GM21717 (cell line): ENCODE results near the gene NUCKS1.

Experiments
- ATAC-seq: cut with Tn5 transposase; IDR thresholded peaks from one replicate; pipeline ENCODE4 v1.9.1; 2021; ENCODE audit warnings: mild to moderate bottlenecking, moderate library complexity; ENCODE audit not compliant: unreplicated experiment

Gene NUCKS1

GRCh38 chr1:205772607-205773032, 22.6 kb upstream of the NUCKS1 start:
- no peak for ATAC-seq

- ATAC-seq = no peak
Measured at GRCh38 chr1:205770618-205771017, 20.6 kb upstream of the NUCKS1 start.

DNA sequence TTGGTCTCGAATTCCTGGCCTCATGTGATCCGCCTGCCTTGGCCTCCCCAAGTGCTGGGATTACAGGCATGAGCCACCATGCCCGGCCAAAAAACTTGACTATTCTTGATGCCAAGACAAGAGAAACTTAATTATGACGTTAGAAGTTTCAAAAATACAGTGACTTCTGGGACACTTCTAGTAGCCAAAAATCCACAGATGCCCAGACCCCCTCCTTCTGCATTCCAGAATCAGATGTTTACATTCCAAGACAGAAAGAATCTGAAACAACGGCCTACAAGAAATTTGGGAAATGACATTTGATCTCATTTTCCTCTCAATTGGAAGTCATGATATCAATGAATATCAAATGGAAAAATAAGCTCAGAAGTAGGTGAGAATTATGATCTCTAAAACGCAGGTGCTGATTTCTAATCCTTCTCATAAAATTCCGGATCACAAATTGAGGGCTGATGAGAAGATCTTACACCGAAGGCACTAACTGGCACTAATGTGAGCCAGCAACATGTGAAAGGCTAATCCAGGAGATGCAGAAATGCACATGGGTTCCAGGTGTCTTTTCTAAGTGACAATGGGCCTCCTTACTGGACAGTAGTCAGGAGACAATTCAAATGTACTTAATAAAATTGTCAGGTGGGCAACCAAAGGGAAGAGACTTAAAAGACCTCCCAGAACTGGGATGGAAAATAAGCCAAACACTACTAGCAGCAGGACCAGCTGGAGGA, 19.8 kb upstream of the NUCKS1 start:
- ATAC-seq = no peak

DNA sequence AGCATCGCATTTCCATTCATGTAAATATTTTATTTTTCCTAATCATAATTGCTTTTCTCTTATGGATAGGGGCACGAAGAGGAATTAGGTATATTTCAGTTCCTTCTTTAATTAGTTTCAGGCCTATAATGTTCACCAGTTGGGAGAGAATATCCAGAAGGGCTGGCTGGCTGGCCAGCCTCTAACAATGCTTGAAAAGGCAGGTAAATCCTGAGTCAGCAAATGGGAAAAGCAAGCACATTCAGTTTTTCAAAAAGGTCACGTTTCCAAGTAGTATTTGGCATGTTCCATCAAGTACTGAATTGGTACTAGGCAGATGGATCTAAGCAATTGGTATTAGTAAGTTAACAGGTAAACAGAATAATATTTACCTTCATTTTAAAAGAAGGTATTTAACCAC, 17.3 kb upstream of the NUCKS1 start:
- no peak for ATAC-seq

DNA sequence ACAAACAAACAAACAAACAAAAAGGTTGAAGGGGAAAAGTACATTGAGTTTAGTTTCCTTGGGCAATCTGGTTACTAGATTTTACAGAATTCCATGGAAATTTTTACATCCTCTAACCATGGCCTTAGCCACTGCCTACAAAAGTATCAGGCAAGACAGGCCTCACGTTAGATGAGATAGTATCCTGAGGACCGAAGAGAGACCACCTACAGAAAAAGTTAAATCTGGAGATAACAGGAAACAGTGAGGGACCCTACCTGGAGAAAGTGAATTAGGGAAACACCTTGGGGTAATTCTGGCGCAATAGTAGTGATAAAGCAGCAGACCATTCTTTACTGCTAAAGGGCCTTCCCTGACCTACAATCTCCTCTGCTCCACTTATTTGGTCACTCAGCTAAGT, 16.6 kb upstream of the NUCKS1 start:
- no peak for ATAC-seq

GRCh38 chr1:205766038-205766437, 16.1 kb upstream of the NUCKS1 start:
- no peak for ATAC-seq

GRCh38 chr1:205764578-205764977, 14.6 kb upstream of the NUCKS1 start:
- no peak for ATAC-seq

DNA sequence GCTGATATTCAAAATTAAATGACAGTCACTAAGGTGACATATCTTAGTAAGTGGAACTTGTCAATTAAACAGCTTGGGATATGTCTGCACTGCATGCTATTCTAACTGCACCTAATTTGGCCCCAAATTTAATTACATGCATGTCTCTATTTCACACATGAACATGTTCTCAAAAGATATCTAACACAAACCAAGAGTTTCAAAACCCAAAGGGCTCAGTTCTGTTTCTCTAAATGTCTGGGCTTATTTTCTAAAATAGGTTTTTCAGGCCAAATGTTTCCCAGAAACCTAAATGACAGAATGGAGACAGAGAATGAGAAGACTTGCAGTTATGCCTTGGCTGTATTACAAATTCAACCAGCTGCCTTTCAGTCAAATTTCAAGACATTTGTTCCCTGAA, 14.0 kb upstream of the NUCKS1 start:
- ATAC-seq = peak; percentile 44

DNA sequence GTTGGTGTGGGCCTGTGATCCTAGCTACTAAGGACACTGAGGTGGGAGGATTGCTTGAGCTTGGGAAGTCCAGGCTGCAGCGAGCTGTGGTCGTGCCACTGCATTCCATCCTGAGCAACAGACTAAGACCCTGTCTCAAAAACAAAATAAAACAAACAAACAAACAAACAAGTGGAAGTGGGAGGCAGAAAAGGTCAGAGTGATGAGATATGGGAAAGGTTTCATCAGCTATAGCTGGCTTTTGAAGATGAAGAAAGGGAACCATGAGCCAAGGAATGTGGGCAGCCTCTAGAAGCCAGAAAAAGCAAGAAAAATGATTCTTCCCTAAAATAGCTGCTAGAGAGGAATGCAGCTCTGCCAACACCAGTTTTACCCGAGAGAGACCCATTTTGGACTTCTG, 10.6 kb upstream of the NUCKS1 start:
- no peak for ATAC-seq

DNA sequence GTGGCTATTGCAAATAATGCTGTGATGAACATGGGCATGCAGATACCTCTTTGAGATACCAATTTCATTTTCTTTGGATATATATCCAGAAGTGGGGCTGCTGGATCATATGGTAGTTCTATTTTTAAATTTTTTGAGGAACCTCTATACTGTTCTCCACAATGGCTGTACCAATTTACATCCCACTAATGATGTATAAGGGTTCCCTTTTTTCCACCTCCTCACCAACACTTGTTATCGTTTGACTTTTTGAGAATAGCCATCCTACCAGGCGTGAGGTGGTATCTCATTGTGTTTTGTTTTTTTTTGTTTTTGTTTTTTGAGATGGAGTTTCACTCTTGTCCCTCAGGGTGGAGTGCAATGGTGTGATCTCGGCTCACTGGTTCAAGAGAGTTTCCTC, 6.6 kb upstream of the NUCKS1 start:
- no peak for ATAC-seq

DNA sequence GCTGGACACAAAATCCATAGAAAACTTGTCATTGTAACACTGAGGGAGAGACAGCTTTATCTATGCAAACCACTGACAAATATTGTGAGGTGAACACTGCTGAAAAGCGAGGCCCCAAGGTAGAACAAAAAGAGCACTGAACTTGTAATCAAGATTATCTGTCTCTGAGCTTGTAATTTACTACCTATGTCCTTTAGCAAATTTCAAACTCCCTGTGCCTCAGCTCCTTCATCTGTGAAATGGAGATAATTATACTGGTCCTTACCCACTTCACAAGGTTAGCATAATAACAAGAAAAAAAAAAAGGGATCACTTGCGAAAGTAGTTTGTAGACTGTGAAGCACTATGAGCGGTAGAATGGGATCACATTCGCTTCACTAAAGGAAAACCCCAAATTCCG, 4.9 kb upstream of the NUCKS1 start:
- no peak for ATAC-seq

GRCh38 chr1:205751036-205751651, 1.2 kb upstream of the NUCKS1 start:
- no peak for ATAC-seq

GRCh38 chr1:205749234-205750137, 496 bp downstream of the NUCKS1 start:
- peak; percentile 60 for ATAC-seq

GRCh38 chr1:205748403-205749233, 1.4 kb downstream of the NUCKS1 start:
- peak; percentile 26 for ATAC-seq

DNA sequence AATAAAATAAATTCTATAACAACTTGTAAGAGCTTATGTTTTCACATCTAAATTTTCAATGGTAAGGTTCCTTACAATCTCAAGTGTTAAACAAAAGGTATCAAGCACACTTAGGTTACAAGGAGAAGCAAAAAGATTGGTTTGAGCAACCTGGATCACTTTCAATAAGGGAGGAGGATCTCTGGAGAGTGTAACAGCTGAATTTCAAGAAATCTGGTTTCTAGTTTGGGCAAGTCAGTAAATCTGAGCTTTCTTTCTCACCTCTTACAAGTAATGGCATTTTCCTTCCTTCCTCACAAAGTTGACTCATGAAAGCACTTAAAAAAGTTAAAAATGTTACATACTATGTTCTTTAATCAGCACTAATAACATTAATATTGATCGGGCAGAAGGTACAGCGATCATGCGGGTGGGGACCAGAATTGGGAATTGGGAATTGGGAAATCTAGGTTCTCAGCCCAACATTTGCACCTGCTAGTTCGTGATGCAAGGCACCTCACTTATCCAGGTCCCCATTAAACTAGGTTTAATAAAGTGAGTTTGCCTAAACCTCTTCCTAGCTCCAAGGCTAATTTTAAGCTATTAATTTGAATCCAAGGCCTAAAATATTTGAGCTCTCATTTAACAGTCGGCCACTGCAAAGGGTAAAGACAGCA, 3.1 kb downstream of the NUCKS1 start:
- ATAC-seq = no peak

DNA sequence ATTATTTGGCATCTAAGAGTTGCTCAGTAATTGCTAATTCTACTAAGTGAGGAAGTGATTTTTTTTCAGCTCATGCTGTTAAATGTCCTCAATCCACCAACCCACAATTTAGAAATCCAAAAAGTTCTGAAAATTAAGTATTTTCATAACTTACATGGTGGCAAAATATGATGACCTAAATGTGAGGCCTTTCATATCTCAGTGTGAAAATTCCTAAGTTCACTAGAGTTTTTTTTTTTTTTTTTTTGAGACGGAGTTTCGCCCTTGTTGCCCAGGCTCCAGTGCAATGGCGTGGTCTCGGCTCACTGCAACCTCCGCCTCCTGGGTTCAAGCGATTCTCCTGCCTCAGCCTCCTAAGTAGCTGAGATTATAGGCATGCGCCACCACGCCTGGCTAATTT, 5.6 kb downstream of the NUCKS1 start:
- ATAC-seq = no peak

- no peak for ATAC-seq
Measured at GRCh38 chr1:205743977-205744376, 6.0 kb downstream of the NUCKS1 start.

DNA sequence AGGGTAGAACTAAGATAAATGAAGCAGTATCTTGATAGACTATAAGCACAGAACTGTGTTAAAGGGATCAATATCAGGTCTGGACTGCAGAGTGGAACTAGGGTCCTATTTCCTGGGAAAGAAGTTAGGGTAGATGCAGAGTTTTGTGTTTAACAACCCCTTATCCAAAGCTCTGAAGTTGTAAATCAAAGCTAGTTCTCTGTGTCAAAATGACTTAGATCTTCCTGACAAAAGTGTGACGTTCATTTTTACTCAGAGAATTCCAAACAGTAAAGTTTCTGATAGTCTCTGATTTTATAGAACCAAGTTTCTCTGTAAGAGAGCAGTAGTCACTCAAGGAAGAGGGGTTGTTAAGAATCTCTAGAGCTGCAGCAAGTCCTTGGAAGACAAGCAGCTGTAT, 8.3 kb downstream of the NUCKS1 start:
- no peak for ATAC-seq

DNA sequence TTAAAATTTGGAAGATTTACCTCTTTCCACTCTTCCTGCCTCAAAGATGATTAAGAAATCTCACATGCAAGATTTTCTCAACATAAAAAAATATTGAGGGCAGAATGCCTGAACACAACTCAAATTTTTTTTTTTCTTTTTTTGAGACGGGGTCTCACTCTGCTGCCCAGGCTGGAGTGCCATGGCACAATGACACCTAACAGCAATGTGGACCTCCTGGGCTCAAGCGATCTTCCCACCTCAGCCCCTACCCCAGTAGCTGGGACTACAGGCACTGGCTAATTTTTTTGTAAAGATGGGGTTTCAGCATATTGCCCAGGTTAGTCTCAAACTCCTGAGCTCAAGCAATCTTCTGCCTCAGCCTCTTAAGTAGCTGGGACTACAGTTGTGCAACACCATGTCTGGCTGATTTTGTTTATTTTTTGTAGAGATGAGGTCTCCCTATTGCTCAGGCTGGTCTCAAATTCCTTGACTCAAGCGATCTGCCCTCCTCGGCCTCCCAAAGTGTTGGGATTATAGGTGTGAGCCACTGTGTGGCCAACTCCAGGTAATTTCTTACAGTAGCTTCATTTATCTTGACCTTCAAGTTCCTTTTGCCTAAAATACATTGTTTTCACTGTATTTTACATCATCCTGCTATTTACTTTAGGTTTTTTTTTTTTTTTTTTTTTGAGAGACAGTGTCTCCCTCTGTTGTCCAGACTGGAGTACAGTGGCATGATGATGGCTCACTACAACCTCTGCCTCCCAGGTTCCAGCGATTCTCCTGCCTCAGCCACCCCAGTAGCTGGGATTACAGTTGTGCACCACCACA, 10.4 kb downstream of the NUCKS1 start:
- ATAC-seq = no peak

DNA sequence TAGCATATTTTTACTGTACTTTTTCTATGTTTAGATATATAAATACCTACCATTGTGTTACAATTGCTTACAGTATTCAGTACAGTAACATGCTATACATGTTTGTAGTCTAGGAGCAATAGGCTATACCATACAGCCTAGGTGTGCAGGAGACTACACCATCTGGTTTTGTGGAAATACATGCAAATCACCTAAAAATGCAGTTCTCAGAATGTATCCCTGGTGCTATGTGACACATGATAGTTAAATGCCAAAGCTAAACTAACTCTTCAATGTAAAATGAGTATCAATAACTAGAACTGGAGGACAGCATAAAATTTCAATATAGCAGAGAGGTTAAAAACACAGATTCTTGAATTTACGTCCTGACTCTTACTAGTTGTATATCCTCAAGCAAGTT, 14.8 kb downstream of the NUCKS1 start:
- ATAC-seq = no peak
